H9 (cell line): ENCODE results near the gene GCN1. TPM values are rescaled to one million over a fixed set of nuclear protein-coding genes. Genes with fewer than 3 reads are reported as not detected.

ENCODE experiments used
- DNase-seq: peaks from one replicate; pipeline ENCODE4 v3.0.0-alpha.2; 2017
- H2AFZ ChIP-seq: one replicate; pipeline ENCODE4 v1.6.1; 2013; ENCODE audit warnings: mild to moderate bottlenecking, low read length, control low read depth, moderate library complexity
- H2AK5ac ChIP-seq: 2 replicates; pipeline ENCODE4 v1.6.1; 2013; ENCODE audit warnings: low read length, control low read depth, mixed read lengths; ENCODE audit not compliant: insufficient read length
- H2BK120ac ChIP-seq: one replicate; pipeline ENCODE4 v1.6.1; 2013; ENCODE audit warnings: low read depth, mild to moderate bottlenecking, low read length, control low read depth, inconsistent platforms; ENCODE audit not compliant: poor library complexity, severe bottlenecking
- H2BK12ac ChIP-seq: 2 replicates; pipeline ENCODE4 v1.6.1; 2013; ENCODE audit warnings: low read length, control low read depth, mixed read lengths, low read depth; ENCODE audit not compliant: insufficient read length
- H2BK15ac ChIP-seq: 2 replicates; pipeline ENCODE4 v1.6.1; 2013; ENCODE audit warnings: low read depth, low read length, control low read depth
- H2BK20ac ChIP-seq: one replicate; pipeline ENCODE4 v1.6.1; 2013; ENCODE audit warnings: low read depth, mild to moderate bottlenecking, low read length, control low read depth, inconsistent platforms; ENCODE audit not compliant: poor library complexity, severe bottlenecking
- H2BK5ac ChIP-seq: 2 replicates; pipeline ENCODE4 v1.6.1; 2013; ENCODE audit warnings: low read length, control low read depth, mixed read lengths; ENCODE audit not compliant: insufficient read length
- H3K14ac ChIP-seq: 2 replicates; pipeline ENCODE4 v1.6.1; 2013; ENCODE audit warnings: low read length, control low read depth; ENCODE audit not compliant: insufficient read depth
- H3K18ac ChIP-seq: 2 replicates; pipeline ENCODE4 v1.6.1; 2013; ENCODE audit warnings: low read depth, mild to moderate bottlenecking, mixed read lengths, low read length, control low read depth; ENCODE audit not compliant: insufficient read length
- H3K23ac ChIP-seq: 2 replicates; pipeline ENCODE4 v1.6.1; 2013; ENCODE audit warnings: low read length, control low read depth, mixed read lengths, low read depth; ENCODE audit not compliant: insufficient read length
- H3K23me2 ChIP-seq: 2 replicates; pipeline ENCODE4 v1.6.1; 2013; ENCODE audit warnings: low read depth, mild to moderate bottlenecking, mixed read lengths, low read length, control low read depth; ENCODE audit not compliant: insufficient read length, poor library complexity, severe bottlenecking
- H3K27ac ChIP-seq: 2 replicates; pipeline ENCODE4 v1.5.1; 2013; ENCODE audit warnings: low read length, control low read depth, mixed read lengths, low read depth; ENCODE audit not compliant: insufficient read length
- H3K27me3 ChIP-seq: 2 replicates; pipeline ENCODE4 v1.6.1; 2013; ENCODE audit warnings: low read length, control low read depth, inconsistent platforms; ENCODE audit not compliant: insufficient read depth
- H3K4ac ChIP-seq: 2 replicates; pipeline ENCODE4 v1.6.1; 2013; ENCODE audit warnings: low read depth, mild to moderate bottlenecking, control low read depth, inconsistent platforms, low read length, moderate library complexity
- H3K4me1 ChIP-seq: 2 replicates; pipeline ENCODE4 v1.6.1; 2013; ENCODE audit warnings: low read length, control low read depth, inconsistent platforms; ENCODE audit not compliant: insufficient read depth
- H3K4me2 ChIP-seq: 2 replicates; pipeline ENCODE4 v1.6.1; 2013; ENCODE audit warnings: low read length, control low read depth, mixed read lengths; ENCODE audit not compliant: insufficient read length, insufficient read depth
- H3K56ac ChIP-seq: 2 replicates; pipeline ENCODE4 v1.6.1; 2013; ENCODE audit warnings: low read depth, mild to moderate bottlenecking, mixed read lengths, low read length, control low read depth; ENCODE audit not compliant: insufficient read length
- H3K79me1 ChIP-seq: 2 replicates; pipeline ENCODE4 v1.6.1; 2013; ENCODE audit warnings: low read depth, mild to moderate bottlenecking, moderate library complexity, low read length, control low read depth, inconsistent platforms; ENCODE audit not compliant: insufficient read depth, poor library complexity, severe bottlenecking
- H3K79me2 ChIP-seq: 2 replicates; pipeline ENCODE4 v1.6.1; 2013; ENCODE audit warnings: low read length, control low read depth, inconsistent platforms; ENCODE audit not compliant: insufficient read depth
- H3K9ac ChIP-seq: 2 replicates; pipeline ENCODE4 v1.6.1; 2013; ENCODE audit warnings: low read length, control low read depth, mixed read lengths; ENCODE audit not compliant: insufficient read length; ENCODE audit errors: extremely low read depth
- H3K9me3 ChIP-seq: one replicate; pipeline ENCODE4 v1.6.1; 2013; ENCODE audit warnings: low read depth, low read length, inconsistent platforms; ENCODE audit not compliant: control insufficient read depth
- H3T11ph ChIP-seq: one replicate; pipeline ENCODE4 v1.6.1; 2013; ENCODE audit warnings: mild to moderate bottlenecking, low read length, control low read depth, inconsistent platforms
- H4K20me1 ChIP-seq: one replicate; pipeline ENCODE4 v1.6.1; 2013; ENCODE audit not compliant: control insufficient read depth, insufficient read length, insufficient read depth
- H4K5ac ChIP-seq: 2 replicates; pipeline ENCODE4 v1.6.1; 2013; ENCODE audit warnings: low read depth, mild to moderate bottlenecking, mixed read lengths, low read length, control low read depth; ENCODE audit not compliant: insufficient read length
- H4K8ac ChIP-seq: replicated peaks from 2 replicates; pipeline ENCODE4 v1.6.1; 2013; ENCODE audit warnings: low read length, control low read depth, mixed read lengths, low read depth; ENCODE audit not compliant: insufficient read length
- H4K91ac ChIP-seq: 2 replicates; pipeline ENCODE4 v1.6.1; 2013; ENCODE audit warnings: low read depth, mild to moderate bottlenecking, moderate library complexity, mixed read lengths, low read length, control low read depth; ENCODE audit not compliant: insufficient read length
- H3K27ac Mint-ChIP-seq, 3 experiments: 2 replicates in 2 of 3; 3 replicates in 1 of 3; pipeline ENCODE4 v1.8.0; 2020 to 2021; ENCODE audit warnings: mixed read lengths in 3 of 3, mild to moderate bottlenecking in 1 of 3, moderate library complexity in 1 of 3
- H3K27me3 Mint-ChIP-seq: 2 replicates; pipeline ENCODE4 v1.8.0; 2021; ENCODE audit warnings: low read depth, mild to moderate bottlenecking, moderate library complexity, mixed read lengths
- H3K36me3 Mint-ChIP-seq, 3 experiments: 2 replicates in 2 of 3; 3 replicates in 1 of 3; pipeline ENCODE4 v1.8.0; 2020 to 2021; ENCODE audit warnings: low read depth in 3 of 3, mixed read lengths in 3 of 3; ENCODE audit not compliant: insufficient read depth in 1 of 3
- H3K4me1 Mint-ChIP-seq, 2 experiments: 2 replicates each; pipeline ENCODE4 v1.8.0; 2020; ENCODE audit warnings: mixed read lengths in 2 of 2
- H3K4me3 Mint-ChIP-seq, 2 experiments: 2 replicates in 1 of 2; 3 replicates in 1 of 2; pipeline ENCODE4 v1.8.0; 2020 to 2021; ENCODE audit warnings: mild to moderate bottlenecking in 2 of 2, mixed read lengths in 2 of 2, moderate library complexity in 1 of 2
- H3K9me3 Mint-ChIP-seq, 2 experiments: 2 replicates in 1 of 2; 3 replicates in 1 of 2; pipeline ENCODE4 v1.8.0; 2020; ENCODE audit warnings: mild to moderate bottlenecking in 2 of 2, mixed read lengths in 2 of 2, moderate library complexity in 1 of 2
- WGBS: extraction: QIAGEN DNeasy Blood & Tissue Kit; methylation state at CpG from one replicate; pipeline ENCODE4 v1.1.7; 2013; ENCODE audit warnings: missing lambda C conversion rate, low lambda C conversion rate, mixed read lengths; ENCODE audit not compliant: insufficient read length; ENCODE audit errors: extremely low coverage; 5-methylcytosine and 5-hydroxymethylcytosine counted together
- total RNA-seq: library from RNA; stranded (reverse); gene quantifications from 2 replicates; pipeline ENCODE4 v1.2.1, GENCODE V29; 2021
- TF ChIP-seq, protein P1 (sequence below): fragments of 200-600 bp; sonication (generic); conservative IDR thresholded peaks from 3 replicates; pipeline ENCODE4 v1.8.0; 2021; ENCODE audit warnings: antibody characterized with exemption, mild to moderate bottlenecking

Gene GCN1
- total RNA-seq, 1 experiment from 2014 or later, result 137 TPM

DNA sequence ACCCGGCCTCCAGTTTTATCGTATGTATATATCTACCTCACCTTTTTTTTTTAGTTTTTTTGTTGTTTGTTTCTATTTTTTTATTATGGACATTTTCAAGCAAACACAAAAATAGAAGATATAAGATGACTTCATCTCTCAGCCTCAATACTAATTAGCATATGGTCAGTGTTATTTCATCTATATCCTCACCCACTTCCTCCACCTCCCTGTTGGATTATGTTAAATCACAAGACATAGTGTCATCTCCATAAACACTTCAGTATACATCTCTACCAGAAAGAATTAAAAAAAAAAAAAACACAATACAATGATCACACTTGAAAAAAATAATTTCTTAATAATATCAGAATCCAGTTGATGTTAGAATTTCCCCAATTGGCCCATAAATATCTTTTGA lies 112.9 kb downstream of the GCN1 start:
- H4K91ac ChIP-seq, result no peak overlapping the region
- H3K9me3 Mint-ChIP-seq, result no peaks in the 10 kb centered on the region; a peak in 1 of 5 replicates
- no peaks in the 10 kb centered on the region for H4K20me1 ChIP-seq
- H2BK120ac ChIP-seq, result no peak overlapping the region
- H3K9ac ChIP-seq, result no peak overlapping the region
- no CpG with 5 or more reads among the region's 2 CpGs for WGBS
- H2AK5ac ChIP-seq, result no peak overlapping the region
- no peak overlapping the region for H2AFZ ChIP-seq
- H3K36me3 Mint-ChIP-seq, result peaks cover 5 to 17% (median 15%) of the 10 kb centered on the region in 3 experiments; a peak in 4 of 7 replicates
- no peak overlapping the region for H2BK5ac ChIP-seq
- H3T11ph ChIP-seq, result no peak overlapping the region
- no peak overlapping the region for H2BK12ac ChIP-seq
- no peak overlapping the region for H3K4me2 ChIP-seq
- H3K23me2 ChIP-seq, result no peaks in the 10 kb centered on the region
- no peak overlapping the region for H3K23ac ChIP-seq
- H2BK20ac ChIP-seq, result no peak overlapping the region
- no peak overlapping the region for H4K8ac ChIP-seq
- H3K14ac ChIP-seq, result no peak overlapping the region
- no peak overlapping the region for H4K5ac ChIP-seq
- H3K27me3 Mint-ChIP-seq, result no peaks in the 10 kb centered on the region
- no peak overlapping the region for H3K27ac ChIP-seq
- H3K27ac Mint-ChIP-seq, result no peak overlapping the region
- peaks cover 25 to 28% of the 10 kb centered on the region in 2 experiments for H3K4me1 Mint-ChIP-seq
- no peak overlapping the region for H3K18ac ChIP-seq
- no peaks in the 10 kb centered on the region for H3K9me3 ChIP-seq
- peaks cover 8% of the 10 kb centered on the region for H3K4me1 ChIP-seq
- DNase-seq, result no peak
- no peak overlapping the region for H3K4me3 Mint-ChIP-seq
- no peak overlapping the region for H3K4ac ChIP-seq
- H3K79me2 ChIP-seq, result no peaks in the 10 kb centered on the region
- H3K27me3 ChIP-seq, result no peaks in the 10 kb centered on the region
- H3K56ac ChIP-seq, result no peak overlapping the region
- TF ChIP-seq, protein P1, sequence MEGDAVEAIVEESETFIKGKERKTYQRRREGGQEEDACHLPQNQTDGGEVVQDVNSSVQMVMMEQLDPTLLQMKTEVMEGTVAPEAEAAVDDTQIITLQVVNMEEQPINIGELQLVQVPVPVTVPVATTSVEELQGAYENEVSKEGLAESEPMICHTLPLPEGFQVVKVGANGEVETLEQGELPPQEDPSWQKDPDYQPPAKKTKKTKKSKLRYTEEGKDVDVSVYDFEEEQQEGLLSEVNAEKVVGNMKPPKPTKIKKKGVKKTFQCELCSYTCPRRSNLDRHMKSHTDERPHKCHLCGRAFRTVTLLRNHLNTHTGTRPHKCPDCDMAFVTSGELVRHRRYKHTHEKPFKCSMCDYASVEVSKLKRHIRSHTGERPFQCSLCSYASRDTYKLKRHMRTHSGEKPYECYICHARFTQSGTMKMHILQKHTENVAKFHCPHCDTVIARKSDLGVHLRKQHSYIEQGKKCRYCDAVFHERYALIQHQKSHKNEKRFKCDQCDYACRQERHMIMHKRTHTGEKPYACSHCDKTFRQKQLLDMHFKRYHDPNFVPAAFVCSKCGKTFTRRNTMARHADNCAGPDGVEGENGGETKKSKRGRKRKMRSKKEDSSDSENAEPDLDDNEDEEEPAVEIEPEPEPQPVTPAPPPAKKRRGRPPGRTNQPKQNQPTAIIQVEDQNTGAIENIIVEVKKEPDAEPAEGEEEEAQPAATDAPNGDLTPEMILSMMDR, result no peak
- H3K79me1 ChIP-seq, result no peaks in the 10 kb centered on the region
- H2BK15ac ChIP-seq, result no peak overlapping the region
